GM21367 (cell line): Measurements from ENCODE around the gene FRMPD4.

ENCODE experiments used
- ATAC-seq: cut with Tn5 transposase; IDR thresholded peaks from one replicate; pipeline ENCODE4 v1.9.1; 2021; ENCODE audit not compliant: unreplicated experiment

FRMPD4 gene

GRCh38 chrX:12360383-12360782 lies 222.1 kb downstream of the FRMPD4 start:
- no peak for ATAC-seq

- no peak for ATAC-seq
Observed at GRCh38 chrX:12360986-12361598, 222.8 kb downstream of the FRMPD4 start.

- no peak for ATAC-seq
Observed at GRCh38 chrX:12363216-12363615, 224.9 kb downstream of the FRMPD4 start.

- ATAC-seq: no peak
Observed at GRCh38 chrX:12366440-12366839, 228.2 kb downstream of the FRMPD4 start.

GRCh38 chrX:12367254-12367653 lies 229.0 kb downstream of the FRMPD4 start:
- no peak for ATAC-seq

- ATAC-seq: no peak
Observed at GRCh38 chrX:12370497-12370986, 232.3 kb downstream of the FRMPD4 start.

GRCh38 chrX:12372111-12372510 lies 233.8 kb downstream of the FRMPD4 start:
- no peak for ATAC-seq

- no peak for ATAC-seq
Observed at GRCh38 chrX:12374286-12374685, 236.0 kb downstream of the FRMPD4 start.

GRCh38 chrX:12378253-12378652 lies 240.0 kb downstream of the FRMPD4 start:
- ATAC-seq: no peak

GRCh38 chrX:12378706-12379105 lies 240.4 kb downstream of the FRMPD4 start:
- ATAC-seq: no peak

- ATAC-seq: no peak
Observed at GRCh38 chrX:12379671-12380070, 241.4 kb downstream of the FRMPD4 start.

GRCh38 chrX:12383196-12383595 lies 244.9 kb downstream of the FRMPD4 start:
- no peak for ATAC-seq

- no peak for ATAC-seq
Observed at GRCh38 chrX:12390301-12390700, 252.0 kb downstream of the FRMPD4 start.

GRCh38 chrX:12396584-12396983 lies 258.3 kb downstream of the FRMPD4 start:
- no peak for ATAC-seq

- ATAC-seq: no peak
Observed at GRCh38 chrX:12400218-12400617, 261.9 kb downstream of the FRMPD4 start.

GRCh38 chrX:12401252-12401651 lies 263.0 kb downstream of the FRMPD4 start:
- ATAC-seq: no peak

- ATAC-seq: no peak
Observed at GRCh38 chrX:12403474-12404082, 265.3 kb downstream of the FRMPD4 start.

GRCh38 chrX:12405306-12405705 lies 267.0 kb downstream of the FRMPD4 start:
- no peak for ATAC-seq

GRCh38 chrX:12410523-12410922 lies 272.2 kb downstream of the FRMPD4 start:
- ATAC-seq: no peak

GRCh38 chrX:12411831-12412230 lies 273.6 kb downstream of the FRMPD4 start:
- ATAC-seq: no peak

GRCh38 chrX:12412561-12412960 lies 274.3 kb downstream of the FRMPD4 start:
- ATAC-seq: no peak

GRCh38 chrX:12419591-12419990 lies 281.3 kb downstream of the FRMPD4 start:
- no peak for ATAC-seq

GRCh38 chrX:12421918-12422317 lies 283.6 kb downstream of the FRMPD4 start:
- no peak for ATAC-seq
